BJ (cell line): ENCODE data around the gene TRPM5. TPM values are rescaled to one million over a fixed set of nuclear protein-coding genes. Genes with fewer than 3 reads are reported as not detected.
A peak's percentile ranks its signal among the peaks of the same experiment; 100 is the strongest.

Source experiments
- CTCF ChIA-PET: fragments of 350-600 bp; formaldehyde crosslinking; extraction: SDS; loops from one replicate; lab custom pipeline; 2021; ENCODE audit warnings: antibody characterized with exemption, inconsistent platforms; lab: Yijun Ruan, JAX
- POLR2A ChIA-PET: fragments of 300-600 bp; sonication (Branson Sonifier 250); formaldehyde crosslinking; extraction: SDS; loops from one replicate; lab custom pipeline; 2021; ENCODE audit warnings: antibody characterized with exemption; lab: Charles Lee
- DNase-seq: peaks from one replicate; pipeline ENCODE4 v3.0.0-alpha.2; 2011; ENCODE audit warnings: low read depth
- H3K27me3 ChIP-seq: 2 replicates; pipeline ENCODE4 v1.6.0; 2011; ENCODE audit warnings: low read length; ENCODE audit not compliant: control insufficient read depth, insufficient read depth
- H3K36me3 ChIP-seq: 2 replicates; pipeline ENCODE4 v1.5.1; 2011; ENCODE audit warnings: low read length; ENCODE audit not compliant: control insufficient read depth, insufficient read depth
- H3K4me3 ChIP-seq: 2 replicates; pipeline ENCODE4 v1.5.1; 2011; ENCODE audit warnings: low read depth, mild to moderate bottlenecking, control low read depth, low read length
- CTCF ChIP-seq: IDR thresholded peaks from 2 replicates; pipeline ENCODE4 v1.5.1; 2011; ENCODE audit warnings: low read depth, mild to moderate bottlenecking, control low read depth, inconsistent platforms, low read length, moderate library complexity; ENCODE audit not compliant: insufficient read depth
- polyA plus RNA-seq: library from polyadenylated mRNA; depleted of rRNA; stranded (reverse); fragments of >200 nt; gene quantifications from 2 replicates; pipeline ENCODE4 v1.2.3, GENCODE V29; 2011

Gene TRPM5
- polyA plus RNA-seq, 1 experiment, result not detected

- H3K36me3 ChIP-seq, result no peaks in the 10 kb centered on the region
- ChIA-PET POLR2A (no interaction called here), CTCF (interaction anchor here (0.8 to 11.8 kb wide), 15 partner anchors 13 to 237 kb away, joined by 3 to 519 read pairs (median 25); partner anchors contain the start of genes C11orf21, TSPAN32 and TSSC4)
- DNase-seq, result no peak
- no peaks in the 10 kb centered on the region for H3K27me3 ChIP-seq
- TF ChIP-seq CTCF, result no peak
- no peak overlapping the region for H3K4me3 ChIP-seq
Observed at GRCh38 chr11:2421996-2422395, 22.3 kb downstream of the TRPM5 start.

- no peak for DNase-seq
- ChIA-PET CTCF (interaction anchor here (0.6 to 11.8 kb wide), 55 partner anchors 9 to 875 kb away, joined by 3 to 519 read pairs (median 5); partner anchors contain the start of genes C11orf21, KCNQ1, TRPM5 and TSPAN32), POLR2A (no interaction called here)
- Histone ChIP-seq H3K36me3 (no peaks in the 10 kb centered on the region), H3K4me3 (no peak overlapping the region), H3K27me3 (no peaks in the 10 kb centered on the region)
- no peak for TF ChIP-seq CTCF
Observed at GRCh38 chr11:2421226-2421994, 22.9 kb downstream of the TRPM5 start.

GRCh38 chr11:2420502-2421225, 23.6 kb downstream of the TRPM5 start:
- ChIA-PET POLR2A (no interaction called here), CTCF (interaction anchor here (0.6 to 11.8 kb wide), 66 partner anchors 9 to 874 kb away, joined by 3 to 519 read pairs (median 4); partner anchors contain the start of genes C11orf21, KCNQ1, TRPM5 and TSPAN32)
- H3K4me3 ChIP-seq, result no peak overlapping the region
- peak; percentile 95 for TF ChIP-seq CTCF
- no peaks in the 10 kb centered on the region for H3K27me3 ChIP-seq
- DNase-seq, result no peak
- H3K36me3 ChIP-seq, result no peaks in the 10 kb centered on the region

- POLR2A ChIA-PET, result interaction anchor here (0.6 to 1.3 kb wide), 3 partner anchors 19 to 115 kb away, joined by 3 to 5 read pairs (median 3); partner anchors contain the start of gene TSSC4
- H3K36me3 ChIP-seq, result no peaks in the 10 kb centered on the region
- CTCF ChIA-PET, result interaction anchor here (0.6 to 11.8 kb wide), 60 partner anchors 8 to 473 kb away, joined by 3 to 519 read pairs (median 5); partner anchors contain the start of genes C11orf21, KCNQ1, TRPM5 and TSPAN32
- TF ChIP-seq CTCF, result peak; percentile 90
- H3K27me3 ChIP-seq, result no peaks in the 10 kb centered on the region
- no peak overlapping the region for H3K4me3 ChIP-seq
- no peak for DNase-seq
Observed at GRCh38 chr11:2419638-2420501, 24.4 kb downstream of the TRPM5 start.
